NCI-H345 treated with DMSO at 0.1 percent for 48 hours (cell line): Measurements from ENCODE around the gene CDK11B.
"Not testable (repeated sequence)": the region's sequence is repeated elsewhere in the genome, so short reads cannot be mapped to it uniquely, and the experiment has no call there.

Source experiments
- DNase-seq: peaks from one replicate; lab custom pipeline; 2025; ENCODE audit not compliant: unreplicated experiment; lab: John Stamatoyannopoulos, UW

The CDK11B gene

GRCh38 chr1:1600861-1601563 is 57.8 kb downstream of the CDK11B start:
- no peak for DNase-seq

GRCh38 chr1:1599935-1600860 is 58.6 kb downstream of the CDK11B start, which contains the start of gene FNDC10:
Gene FNDC10 (minus strand): TSS chr1:1600135. CDS start chr1:1600015, 120 bp downstream.
- DNase-seq, result no peak

GRCh38 chr1:1599030-1599934 is 59.5 kb downstream of the CDK11B start:
- DNase-seq, result no peak

GRCh38 chr1:1598720-1599029 is 60.1 kb downstream of the CDK11B start:
- DNase-seq, result no peak

GRCh38 chr1:1598051-1598719 is 60.6 kb downstream of the CDK11B start:
- DNase-seq, result no peak

- no peak for DNase-seq
Observed at GRCh38 chr1:1597275-1597930, 61.4 kb downstream of the CDK11B start.

- no peak for DNase-seq
Observed at GRCh38 chr1:1596493-1597274, 62.1 kb downstream of the CDK11B start.

- not testable (repeated sequence) for DNase-seq
Observed at GRCh38 chr1:1595341-1595740, 63.5 kb downstream of the CDK11B start.

- no peak for DNase-seq
Observed at GRCh38 chr1:1594602-1595260, 64.1 kb downstream of the CDK11B start.

- DNase-seq, result no peak
Observed at GRCh38 chr1:1593834-1594601, 64.8 kb downstream of the CDK11B start.

GRCh38 chr1:1591452-1591851 is 67.4 kb downstream of the CDK11B start:
- DNase-seq, result no peak
